BLaER1 (cell line): ENCODE data around the gene CDK6.

Experiments
- H3K27ac ChIP-seq: shearing (Covaris generic); formaldehyde crosslinking; 2 replicates; pipeline ENCODE4 v1.8.1; 2022
- H3K27me3 ChIP-seq: shearing (Covaris generic); formaldehyde crosslinking; 2 replicates; pipeline ENCODE4 v1.8.1; 2022
- H3K36me3 ChIP-seq: shearing (Covaris generic); formaldehyde crosslinking; 2 replicates; pipeline ENCODE4 v1.8.1; 2022
- H3K4me1 ChIP-seq: shearing (Covaris generic); formaldehyde crosslinking; 2 replicates; pipeline ENCODE4 v1.8.1; 2022
- H3K4me2 ChIP-seq: shearing (Covaris generic); formaldehyde crosslinking; 2 replicates; pipeline ENCODE4 v1.8.1; 2022
- H3K4me3 ChIP-seq: shearing (Covaris generic); formaldehyde crosslinking; 2 replicates; pipeline ENCODE4 v1.8.1; 2022
- H3K9ac ChIP-seq: shearing (Covaris generic); formaldehyde crosslinking; 2 replicates; pipeline ENCODE4 v1.8.1; 2022
- H3K9me3 ChIP-seq: shearing (Covaris generic); formaldehyde crosslinking; 2 replicates; pipeline ENCODE4 v1.8.1; 2022
- H4K20me1 ChIP-seq: shearing (Covaris generic); formaldehyde crosslinking; 2 replicates; pipeline ENCODE4 v1.8.1; 2022
- Cebpa-rat ChIP-seq: shearing (Covaris generic); IDR thresholded peaks from 2 replicates; pipeline ENCODE4 v1.8.1; 2022

CDK6 gene

GRCh38 chr7:92798517-92799249, 37.7 kb downstream of the CDK6 start:
- Histone ChIP-seq H3K27ac (no peak overlapping the region), H3K27me3 (no peaks in the 10 kb centered on the region), H3K4me1 (no peaks in the 10 kb centered on the region), H3K36me3 (no peaks in the 10 kb centered on the region), H3K9ac (no peak overlapping the region), H3K9me3 (no peaks in the 10 kb centered on the region), H3K4me2 (no peak overlapping the region), H4K20me1 (peaks cover 62% of the 10 kb centered on the region), H3K4me3 (no peak overlapping the region)
- TF ChIP-seq Cebpa-rat, result no peak

- Histone ChIP-seq H3K4me1 (no peaks in the 10 kb centered on the region), H3K9me3 (no peaks in the 10 kb centered on the region), H3K9ac (no peak overlapping the region), H3K4me3 (no peak overlapping the region), H3K4me2 (no peak overlapping the region), H3K36me3 (no peaks in the 10 kb centered on the region), H3K27ac (no peak overlapping the region), H3K27me3 (no peaks in the 10 kb centered on the region), H4K20me1 (peaks cover 53% of the 10 kb centered on the region)
- no peak for TF ChIP-seq Cebpa-rat
Measured at GRCh38 chr7:92797693-92798092, 38.7 kb downstream of the CDK6 start.

GRCh38 chr7:92797284-92797683, 39.1 kb downstream of the CDK6 start:
- Histone ChIP-seq H4K20me1 (peaks cover 49% of the 10 kb centered on the region), H3K4me2 (no peak overlapping the region), H3K9me3 (no peaks in the 10 kb centered on the region), H3K4me3 (no peak overlapping the region), H3K9ac (no peak overlapping the region), H3K27ac (no peak overlapping the region), H3K27me3 (no peaks in the 10 kb centered on the region), H3K36me3 (no peaks in the 10 kb centered on the region), H3K4me1 (no peaks in the 10 kb centered on the region)
- no peak for TF ChIP-seq Cebpa-rat

DNA sequence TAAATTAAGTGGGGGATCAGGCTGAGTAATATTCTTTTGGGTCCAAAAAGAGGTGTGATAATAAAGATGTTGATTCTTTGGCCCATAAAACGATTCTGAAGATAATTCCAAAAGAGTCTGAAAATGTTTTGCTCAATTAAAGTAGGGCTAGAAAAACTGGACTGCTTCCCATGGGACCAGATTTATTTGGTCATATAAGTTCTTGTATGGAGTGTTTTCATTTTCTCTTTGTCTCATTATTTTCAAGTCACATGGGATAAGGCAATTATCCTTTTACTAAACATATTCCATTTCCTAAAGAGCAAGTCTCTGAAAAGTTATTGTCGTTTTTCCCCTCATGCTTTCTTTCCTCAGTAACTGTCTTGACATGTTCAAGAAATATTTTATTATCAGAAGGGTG, 41.5 kb downstream of the CDK6 start:
- Histone ChIP-seq H3K27ac (no peak overlapping the region), H3K9me3 (no peaks in the 10 kb centered on the region), H3K4me2 (no peak overlapping the region), H3K4me1 (no peaks in the 10 kb centered on the region), H3K27me3 (no peaks in the 10 kb centered on the region), H3K9ac (no peak overlapping the region), H3K4me3 (no peak overlapping the region), H3K36me3 (peaks cover 5% of the 10 kb centered on the region; the same call in 1 of the 2 replicates), H4K20me1 (peaks cover 39% of the 10 kb centered on the region)
- TF ChIP-seq Cebpa-rat, result no peak

GRCh38 chr7:92794391-92794790, 42.0 kb downstream of the CDK6 start:
- no peak overlapping the region for H3K9ac ChIP-seq
- H3K36me3 ChIP-seq, result peaks cover 5% of the 10 kb centered on the region; the same call in 1 of the 2 replicates
- no peak overlapping the region for H3K4me2 ChIP-seq
- H3K4me1 ChIP-seq, result no peaks in the 10 kb centered on the region
- H3K27ac ChIP-seq, result no peak overlapping the region
- no peaks in the 10 kb centered on the region for H3K27me3 ChIP-seq
- TF ChIP-seq Cebpa-rat, result no peak
- no peaks in the 10 kb centered on the region for H3K9me3 ChIP-seq
- no peak overlapping the region for H3K4me3 ChIP-seq
- H4K20me1 ChIP-seq, result peaks cover 34% of the 10 kb centered on the region

DNA sequence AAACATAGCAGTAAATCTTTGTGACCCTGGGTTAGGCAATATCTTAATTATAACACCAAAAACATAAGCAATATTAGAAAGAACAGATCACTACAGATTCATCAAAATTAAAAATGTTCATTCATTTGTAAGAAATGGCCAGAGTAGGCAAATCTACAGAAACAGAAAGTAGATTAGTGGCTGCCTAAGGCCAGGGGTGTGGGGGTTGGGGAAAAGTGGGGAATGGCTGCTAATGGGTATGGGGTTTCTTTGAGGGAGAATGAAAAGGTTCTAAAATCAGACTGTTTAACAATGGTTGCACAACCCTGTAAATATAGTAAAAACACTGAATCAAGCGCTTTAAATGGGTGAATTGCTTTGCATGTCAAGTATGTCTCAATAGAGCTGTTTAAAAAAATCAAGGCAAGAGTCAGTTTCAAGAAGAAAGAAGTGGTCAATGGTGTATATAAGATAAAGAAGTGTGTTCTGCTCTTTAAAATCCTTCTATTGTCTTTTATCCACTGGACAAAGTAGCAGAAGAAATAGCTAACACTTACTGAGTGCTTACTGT, 42.6 kb downstream of the CDK6 start:
- H3K9ac ChIP-seq, result no peak overlapping the region
- peaks cover 28% of the 10 kb centered on the region for H4K20me1 ChIP-seq
- TF ChIP-seq Cebpa-rat, result no peak
- H3K36me3 ChIP-seq, result peaks cover 10% of the 10 kb centered on the region; the same call in 1 of the 2 replicates
- peaks cover 5% of the 10 kb centered on the region for H3K9me3 ChIP-seq
- no peak overlapping the region for H3K4me2 ChIP-seq
- H3K4me1 ChIP-seq, result no peaks in the 10 kb centered on the region
- no peak overlapping the region for H3K4me3 ChIP-seq
- H3K27ac ChIP-seq, result no peak overlapping the region
- no peaks in the 10 kb centered on the region for H3K27me3 ChIP-seq

- no peak overlapping the region for H3K4me3 ChIP-seq
- no peak overlapping the region for H3K9ac ChIP-seq
- peaks cover 12% of the 10 kb centered on the region; the same call in 1 of the 2 replicates for H3K36me3 ChIP-seq
- H4K20me1 ChIP-seq, result 0 out of 2 replicates have a peak, but pooled peaks cover 6% of the 10 kb centered on the region
- H3K27ac ChIP-seq, result no peak overlapping the region
- H3K27me3 ChIP-seq, result no peaks in the 10 kb centered on the region
- no peaks in the 10 kb centered on the region for H3K4me1 ChIP-seq
- H3K9me3 ChIP-seq, result peaks cover 9% of the 10 kb centered on the region
- no peak for TF ChIP-seq Cebpa-rat
- no peak overlapping the region for H3K4me2 ChIP-seq
Measured at GRCh38 chr7:92790992-92791391, 45.4 kb downstream of the CDK6 start.

GRCh38 chr7:92788559-92789183, 47.7 kb downstream of the CDK6 start:
- Histone ChIP-seq H3K27ac (no peak overlapping the region), H3K4me2 (no peak overlapping the region), H3K36me3 (peaks cover 12% of the 10 kb centered on the region; the same call in 1 of the 2 replicates), H3K9me3 (peaks cover 9% of the 10 kb centered on the region), H3K27me3 (no peaks in the 10 kb centered on the region), H4K20me1 (peaks cover 19% of the 10 kb centered on the region), H3K9ac (no peak overlapping the region), H3K4me3 (no peak overlapping the region), H3K4me1 (no peaks in the 10 kb centered on the region)
- TF ChIP-seq Cebpa-rat, result no peak

DNA sequence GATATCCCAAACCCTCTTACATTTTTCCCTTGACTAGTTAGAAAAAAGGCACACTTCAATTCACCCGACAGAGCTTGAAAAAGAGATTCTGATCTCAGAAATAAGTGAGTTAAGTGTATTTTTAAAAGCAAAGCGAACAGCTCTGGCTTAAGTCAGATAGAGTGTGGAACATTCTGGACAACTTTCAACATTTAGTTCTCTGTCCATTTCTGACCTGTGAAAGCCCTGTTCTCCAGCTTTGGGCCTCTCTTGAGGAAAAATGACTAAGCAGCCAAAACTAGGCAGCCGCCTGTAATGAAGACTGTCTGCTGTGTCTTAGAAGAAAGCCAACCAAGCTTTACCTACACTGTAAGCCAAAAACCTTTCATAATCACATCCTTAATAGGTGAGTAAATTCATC, 50.5 kb downstream of the CDK6 start:
- Histone ChIP-seq H3K27me3 (no peaks in the 10 kb centered on the region), H3K27ac (no peak overlapping the region), H4K20me1 (peaks cover 47% of the 10 kb centered on the region), H3K9ac (no peak overlapping the region), H3K4me1 (no peaks in the 10 kb centered on the region), H3K9me3 (peaks cover 9% of the 10 kb centered on the region), H3K4me2 (no peak overlapping the region), H3K36me3 (peaks cover 10% of the 10 kb centered on the region; the same call in 1 of the 2 replicates), H3K4me3 (no peak overlapping the region)
- TF ChIP-seq Cebpa-rat, result no peak

- H4K20me1 ChIP-seq, result peaks cover 50% of the 10 kb centered on the region
- no peak overlapping the region for H3K4me3 ChIP-seq
- H3K4me1 ChIP-seq, result no peaks in the 10 kb centered on the region
- H3K9ac ChIP-seq, result no peak overlapping the region
- no peaks in the 10 kb centered on the region for H3K27me3 ChIP-seq
- no peak for TF ChIP-seq Cebpa-rat
- no peak overlapping the region for H3K4me2 ChIP-seq
- peaks cover 9% of the 10 kb centered on the region for H3K9me3 ChIP-seq
- H3K27ac ChIP-seq, result no peak overlapping the region
- peaks cover 7% of the 10 kb centered on the region; the same call in 1 of the 2 replicates for H3K36me3 ChIP-seq
Measured at GRCh38 chr7:92784935-92785334, 51.4 kb downstream of the CDK6 start.
